Retinal pigment epithelial cell (primary cell): Measurements from ENCODE around the gene UBAP2.
"Not testable (repeated sequence)": the region's sequence is repeated elsewhere in the genome, so short reads cannot be mapped to it uniquely, and the experiment has no call there.

ENCODE experiments used
- DNase-seq: peaks from one replicate; pipeline ENCODE4 v3.0.0-alpha.2; 2010; ENCODE audit warnings: low read depth
- H3K4me3 ChIP-seq: 2 replicates; pipeline ENCODE4 v1.5.1; 2011; ENCODE audit warnings: mild to moderate bottlenecking, low read length, control low read depth, moderate library complexity
- CTCF ChIP-seq: conservative IDR thresholded peaks from 2 replicates; pipeline ENCODE4 v1.5.1; 2011; ENCODE audit warnings: low read depth, low read length, control low read depth, inconsistent platforms

Gene UBAP2

GRCh38 chr9:33976414-33976813 lies 72.3 kb downstream of the UBAP2 start:
- no peak for TF ChIP-seq CTCF
- DNase-seq, result no peak
- no peak overlapping the region for H3K4me3 ChIP-seq

GRCh38 chr9:33972698-33973097 lies 76.0 kb downstream of the UBAP2 start:
- TF ChIP-seq CTCF, result no peak
- no peak for DNase-seq
- no peak overlapping the region for H3K4me3 ChIP-seq

- H3K4me3 ChIP-seq, result no peak overlapping the region
- no peak for TF ChIP-seq CTCF
- DNase-seq, result no peak
These were observed 84.5 kb downstream of the UBAP2 start for GRCh38 chr9:33964086-33964768.

- DNase-seq, H3K4me3 ChIP-seq: not testable (repeated sequence)
These were observed 86.2 kb downstream of the UBAP2 start for GRCh38 chr9:33962468-33962867.

GRCh38 chr9:33959725-33960124 lies 89.0 kb downstream of the UBAP2 start:
- no peak for DNase-seq
- no peak for TF ChIP-seq CTCF
- no peak overlapping the region for H3K4me3 ChIP-seq

GRCh38 chr9:33956544-33956943 lies 92.1 kb downstream of the UBAP2 start:
- no peak for DNase-seq
- H3K4me3 ChIP-seq, result no peak overlapping the region
- no peak for TF ChIP-seq CTCF

- no peak for DNase-seq
- H3K4me3 ChIP-seq, result no peak overlapping the region
- TF ChIP-seq CTCF, result no peak
These were observed 96.6 kb downstream of the UBAP2 start for GRCh38 chr9:33952066-33952465.
